GM12891 (cell line): ENCODE data around the gene ZDBF2.

Experiments
- PAX5 ChIP-seq: IDR thresholded peaks from 2 replicates; pipeline ENCODE4 v1.6.1; 2011; ENCODE audit warnings: low read length, moderate library complexity, mild to moderate bottlenecking; ENCODE audit not compliant: insufficient read depth, severe bottlenecking
- POLR2A ChIP-seq: IDR thresholded peaks from 2 replicates; pipeline ENCODE4 v1.6.1; 2011; ENCODE audit warnings: low read depth, low read length, control low read depth
- POLR2AphosphoS5 ChIP-seq: IDR thresholded peaks from 2 replicates; pipeline ENCODE4 v1.6.1; 2011; ENCODE audit warnings: low read depth, low read length, control low read depth
- POU2F2 ChIP-seq: IDR thresholded peaks from 2 replicates; pipeline ENCODE4 v1.6.1; 2011; ENCODE audit warnings: low read depth, mild to moderate bottlenecking, control low read depth, low read length, moderate library complexity
- SPI1 ChIP-seq: IDR thresholded peaks from 2 replicates; pipeline ENCODE4 v1.6.1; 2011; ENCODE audit warnings: low read depth, low read length, control low read depth
- TAF1 ChIP-seq: IDR thresholded peaks from 2 replicates; pipeline ENCODE4 v1.6.1; 2011; ENCODE audit warnings: low read depth, low read length, control low read depth

- no peak for TF ChIP-seq TAF1
- no peak for TF ChIP-seq POLR2AphosphoS5
- TF ChIP-seq POLR2A: no peak
- TF ChIP-seq SPI1: no peak
- no peak for TF ChIP-seq POU2F2
- TF ChIP-seq PAX5: no peak
These were observed 69.4 kb downstream of the ZDBF2 start for GRCh38 chr2:206343816-206344215.
